ENCODE data around the gene ZNF385C. TPM values are rescaled to one million over a fixed set of nuclear protein-coding genes. Genes with fewer than 3 reads are reported as not detected.
A peak's percentile ranks its signal among the peaks of the same experiment; 100 is the strongest.

ZNF385C gene
- total RNA-seq, 1 donor from 2014 or later, result 0.16 TPM

DNA sequence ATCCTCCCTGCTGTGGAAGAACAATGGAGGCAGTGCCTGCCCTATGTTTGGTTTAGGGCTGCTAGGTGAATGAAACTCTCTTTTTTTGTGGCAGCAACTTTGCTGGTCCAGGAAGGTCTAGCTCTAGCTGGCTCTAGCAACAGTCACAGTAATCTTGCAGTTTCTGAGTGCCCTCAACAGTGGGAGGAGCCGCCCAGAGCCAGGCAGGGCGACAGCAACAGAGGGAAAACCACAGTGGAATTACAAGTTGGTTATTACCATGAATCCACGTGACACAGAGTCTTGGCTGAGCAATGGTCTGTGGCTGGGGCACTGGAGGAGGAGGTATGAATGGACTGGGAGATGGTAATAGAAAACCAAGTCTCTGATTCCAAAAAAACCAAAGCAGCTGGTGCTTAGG is 34.7 kb upstream of the ZNF385C start:
- Mint-ChIP-seq H3K9me3 (no peaks in the 10 kb centered on the region), H3K36me3 (ENCODE audit: low read depth) (peaks cover 37% of the 10 kb centered on the region), H3K4me1 (peaks cover 51% of the 10 kb centered on the region), H3K27me3 (no peaks in the 10 kb centered on the region), H3K27ac (peak overlapping the region; percentile 85), H3K4me3 (peak overlapping the region; percentile 49)
- intact Hi-C loops (cut with micrococcal nuclease), result no loop called here
- peak; percentile 71 for DNase-seq

DNA sequence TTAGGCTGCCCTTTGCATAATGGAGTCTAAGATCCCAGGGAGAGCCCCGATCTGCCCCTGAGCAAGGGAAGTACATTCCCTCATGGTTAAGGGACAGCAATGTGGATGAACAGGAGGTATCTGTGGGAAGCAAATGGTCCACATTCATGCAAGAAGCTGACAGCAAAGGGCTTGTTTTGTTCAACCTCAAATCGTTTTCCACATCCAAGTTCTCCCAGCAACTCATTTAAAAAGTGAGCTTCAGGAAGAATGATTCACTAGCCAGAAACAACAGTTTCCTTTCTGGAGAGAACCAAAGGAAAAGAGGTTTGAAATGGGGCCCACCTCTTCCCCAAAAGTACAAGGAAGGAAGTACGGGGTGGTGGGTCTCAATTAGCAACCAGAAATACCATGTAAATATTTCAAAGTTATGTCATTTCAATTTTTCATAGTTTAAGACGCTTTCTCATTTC is 33.7 kb upstream of the ZNF385C start:
- no peak for DNase-seq
- no peak overlapping the region for H3K27ac Mint-ChIP-seq
- H3K36me3 Mint-ChIP-seq (ENCODE audit: low read depth), result peaks cover 45% of the 10 kb centered on the region
- H3K9me3 Mint-ChIP-seq, result no peaks in the 10 kb centered on the region
- H3K27me3 Mint-ChIP-seq, result no peaks in the 10 kb centered on the region
- no peak overlapping the region for H3K4me3 Mint-ChIP-seq
- peaks cover 51% of the 10 kb centered on the region for H3K4me1 Mint-ChIP-seq
- intact Hi-C loops (cut with micrococcal nuclease), result no loop called here

DNA sequence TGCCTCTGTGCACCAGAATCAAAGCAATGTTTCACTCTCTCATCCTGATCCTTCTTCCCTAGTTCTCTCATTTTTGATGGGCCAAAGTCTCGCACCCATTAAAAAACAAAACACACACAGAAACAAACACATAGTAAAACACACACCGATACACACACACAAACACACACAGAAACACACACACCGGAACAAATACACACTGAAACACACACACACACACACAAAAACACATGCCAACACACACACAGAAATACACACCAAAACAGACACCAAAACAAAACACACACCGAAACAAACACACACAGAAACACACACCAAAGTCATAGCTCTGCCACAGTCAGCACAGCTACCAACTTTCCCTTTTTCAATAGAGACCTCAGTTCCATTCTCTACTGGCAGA is 33.0 kb upstream of the ZNF385C start:
- peaks cover 45% of the 10 kb centered on the region for H3K36me3 Mint-ChIP-seq (ENCODE audit: low read depth)
- H3K4me1 Mint-ChIP-seq, result peaks cover 46% of the 10 kb centered on the region
- no peak overlapping the region for H3K4me3 Mint-ChIP-seq
- no peaks in the 10 kb centered on the region for H3K9me3 Mint-ChIP-seq
- DNase-seq, result no peak
- H3K27ac Mint-ChIP-seq, result peak overlapping the region; percentile 79
- intact Hi-C loops (cut with micrococcal nuclease), result no loop called here
- no peaks in the 10 kb centered on the region for H3K27me3 Mint-ChIP-seq

DNA sequence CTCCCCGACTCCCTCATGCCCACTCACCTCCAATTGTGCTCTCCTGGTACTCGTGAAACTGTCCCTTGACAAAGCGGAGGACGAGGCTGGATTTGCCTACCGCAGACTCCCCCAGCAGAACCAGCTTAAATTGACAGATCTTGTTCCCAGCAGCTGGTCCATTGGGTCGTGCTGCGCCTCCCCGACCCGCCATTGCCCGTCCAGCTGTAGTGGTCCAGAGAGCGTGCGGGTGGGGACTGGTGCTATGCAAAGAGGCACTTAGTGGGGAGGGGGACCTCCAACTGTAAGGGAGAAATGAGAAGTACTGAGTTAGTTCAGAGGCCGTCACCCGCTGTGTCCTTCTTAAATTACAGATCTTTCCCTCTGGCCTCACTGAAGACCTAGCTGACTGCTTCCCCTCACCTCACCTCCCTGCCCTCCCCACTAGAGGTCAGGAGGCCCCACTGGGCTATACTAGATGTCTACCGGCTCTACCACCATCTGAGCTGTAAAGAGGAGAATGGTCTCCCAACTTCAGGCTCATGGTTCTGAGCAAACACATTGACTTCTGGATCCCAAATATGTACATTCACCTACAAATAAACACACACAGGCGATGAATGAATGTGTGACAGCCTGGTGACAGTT is 32.1 kb upstream of the ZNF385C start:
- Mint-ChIP-seq H3K27me3 (no peaks in the 10 kb centered on the region), H3K9me3 (no peaks in the 10 kb centered on the region), H3K27ac (peak overlapping the region; percentile 80), H3K4me3 (no peak overlapping the region), H3K4me1 (peaks cover 38% of the 10 kb centered on the region), H3K36me3 (ENCODE audit: low read depth) (peaks cover 50% of the 10 kb centered on the region)
- no peak for DNase-seq
- intact Hi-C loops (cut with micrococcal nuclease), result no loop called here

DNA sequence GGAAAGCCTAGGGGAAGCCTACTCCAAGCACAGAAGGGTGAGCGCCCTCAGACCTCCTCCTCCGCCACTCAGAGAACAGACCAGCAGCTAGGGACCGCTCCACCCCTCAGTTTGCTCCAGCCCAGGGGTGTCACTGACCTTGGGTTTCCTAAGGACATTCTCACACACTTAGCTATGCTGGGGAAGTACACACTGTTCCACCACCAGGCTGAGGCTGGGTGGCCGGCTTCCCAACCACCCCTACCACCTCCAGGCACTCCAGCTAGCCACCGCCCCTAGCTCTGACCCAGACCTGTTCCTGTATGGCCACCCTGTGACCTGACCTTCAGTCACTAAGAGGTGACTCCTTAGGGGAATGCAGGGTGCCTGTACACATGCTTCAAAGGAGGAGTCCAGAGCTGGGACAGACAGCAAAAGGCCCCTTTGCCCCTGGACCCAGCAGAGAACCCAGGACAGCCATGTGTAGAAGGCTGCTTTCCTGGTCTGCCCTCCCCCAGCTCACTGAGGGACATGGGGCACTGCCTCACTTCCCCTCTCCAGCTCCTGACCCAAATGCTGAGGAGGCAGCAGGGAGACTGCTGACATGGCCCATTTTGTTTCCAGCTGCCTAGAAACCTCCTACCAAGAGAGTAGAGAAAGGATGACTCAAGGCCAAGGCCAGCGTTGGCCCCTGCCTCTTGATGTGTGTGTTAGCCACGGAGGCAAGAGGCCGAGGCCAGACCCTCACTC is 31.0 kb upstream of the ZNF385C start:
- H3K27ac Mint-ChIP-seq, result no peak overlapping the region
- no peaks in the 10 kb centered on the region for H3K27me3 Mint-ChIP-seq
- no peaks in the 10 kb centered on the region for H3K9me3 Mint-ChIP-seq
- H3K36me3 Mint-ChIP-seq (ENCODE audit: low read depth), result peaks cover 55% of the 10 kb centered on the region
- intact Hi-C loops (cut with micrococcal nuclease), result no loop called here
- DNase-seq, result no peak
- no peak overlapping the region for H3K4me3 Mint-ChIP-seq
- H3K4me1 Mint-ChIP-seq, result peaks cover 32% of the 10 kb centered on the region

DNA sequence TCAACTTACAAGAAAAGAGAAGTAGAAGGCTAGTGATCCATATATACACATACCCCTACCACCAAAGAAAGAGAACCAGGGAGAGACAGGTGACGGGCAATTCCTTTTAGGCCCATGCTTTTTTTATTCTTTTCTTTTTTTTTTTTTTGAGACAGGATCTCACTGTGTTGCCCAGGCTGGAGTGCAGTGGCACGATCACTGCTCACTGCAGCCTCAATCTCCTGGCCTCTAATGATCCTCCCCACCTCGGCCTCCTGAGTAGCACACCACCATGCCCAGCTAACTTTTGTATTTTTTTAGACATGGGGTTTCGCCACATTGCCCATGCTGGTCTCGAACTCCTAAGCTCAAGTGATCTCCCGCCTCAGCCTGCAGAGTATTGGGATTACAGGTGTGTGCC is 29.1 kb upstream of the ZNF385C start:
- Mint-ChIP-seq H3K9me3 (no peaks in the 10 kb centered on the region), H3K36me3 (ENCODE audit: low read depth) (peaks cover 52% of the 10 kb centered on the region), H3K27me3 (no peaks in the 10 kb centered on the region), H3K4me3 (no peak overlapping the region), H3K4me1 (peaks cover 16% of the 10 kb centered on the region), H3K27ac (no peak overlapping the region)
- intact Hi-C loops (cut with micrococcal nuclease), result no loop called here
- no peak for DNase-seq

DNA sequence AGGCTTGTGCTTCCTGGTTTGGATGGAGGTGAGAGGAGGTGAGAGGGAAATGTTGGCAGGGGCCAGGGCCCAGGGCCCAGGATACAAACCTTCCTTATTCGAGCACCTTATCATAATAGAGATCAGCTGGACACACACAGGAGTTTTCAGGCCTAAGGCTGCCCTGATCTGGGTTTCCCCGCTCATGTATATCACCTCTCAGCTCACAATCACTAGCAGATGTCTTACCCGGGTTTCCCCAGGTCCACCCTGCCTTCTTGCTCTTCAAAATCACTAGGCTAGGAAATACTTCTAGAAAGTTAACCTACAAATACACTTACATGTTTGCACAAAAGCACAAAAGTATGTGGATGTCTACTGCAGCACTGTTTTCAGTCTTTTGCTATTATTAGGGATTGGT is 28.6 kb upstream of the ZNF385C start:
- intact Hi-C loops (cut with micrococcal nuclease), result no loop called here
- Mint-ChIP-seq H3K9me3 (no peaks in the 10 kb centered on the region), H3K4me3 (no peak overlapping the region), H3K36me3 (ENCODE audit: low read depth) (peaks cover 52% of the 10 kb centered on the region), H3K27ac (no peak overlapping the region), H3K27me3 (no peaks in the 10 kb centered on the region), H3K4me1 (peaks cover 12% of the 10 kb centered on the region)
- no peak for DNase-seq

DNA sequence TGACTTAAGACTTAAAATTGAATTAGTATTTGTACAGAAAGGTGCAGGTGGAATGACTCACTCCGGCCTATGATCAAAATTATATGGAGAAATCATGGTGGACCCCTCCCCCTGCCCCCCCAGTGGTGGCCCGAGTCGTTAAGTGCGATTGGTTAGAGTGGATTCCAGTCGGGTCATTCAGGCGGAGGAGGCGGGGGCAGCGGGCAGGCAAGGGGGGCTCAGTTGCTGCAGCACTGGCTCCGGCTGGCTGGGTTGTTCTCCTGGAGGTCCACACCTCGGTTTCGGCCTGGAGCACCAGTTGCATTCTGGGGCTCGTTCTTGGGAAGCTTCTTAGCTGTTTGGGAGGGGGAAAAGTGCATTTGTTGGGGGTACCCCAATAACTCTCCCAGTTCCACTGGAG is 27.3 kb upstream of the ZNF385C start:
- H3K27me3 Mint-ChIP-seq, result no peaks in the 10 kb centered on the region
- H3K4me1 Mint-ChIP-seq, result peaks cover 6% of the 10 kb centered on the region
- H3K36me3 Mint-ChIP-seq (ENCODE audit: low read depth), result peaks cover 49% of the 10 kb centered on the region

DNA sequence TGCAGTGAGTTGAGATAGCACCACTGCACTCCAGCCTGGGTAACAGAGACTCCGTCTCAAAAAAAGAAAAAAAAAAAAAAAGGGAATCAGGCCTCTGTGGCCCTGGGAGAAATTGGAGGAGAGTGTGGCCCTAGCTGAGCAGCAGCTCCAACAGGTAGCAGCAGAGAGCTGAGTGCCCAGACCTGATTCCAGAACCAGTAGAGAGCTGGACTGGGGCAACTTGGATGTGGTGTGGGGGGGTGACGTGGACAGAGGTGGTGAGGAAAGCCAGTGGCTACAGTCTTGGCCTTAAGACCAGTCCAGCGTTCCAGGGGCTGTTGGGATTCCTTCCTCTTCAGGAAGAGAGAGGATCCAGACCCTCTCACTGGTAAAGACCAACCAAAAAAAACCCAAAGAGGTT is 26.0 kb upstream of the ZNF385C start:
- intact Hi-C loops (cut with micrococcal nuclease), result no loop called here
- Mint-ChIP-seq H3K27me3 (no peaks in the 10 kb centered on the region), H3K27ac (no peak overlapping the region), H3K36me3 (ENCODE audit: low read depth) (peaks cover 41% of the 10 kb centered on the region), H3K9me3 (no peaks in the 10 kb centered on the region), H3K4me3 (no peak overlapping the region), H3K4me1 (peaks cover 12% of the 10 kb centered on the region)
- no peak for DNase-seq

More for the DNA sequence above, 27.3 kb upstream of the ZNF385C start:
- DNase-seq, result no peak
- H3K9me3 Mint-ChIP-seq, result no peaks in the 10 kb centered on the region
- no peak overlapping the region for H3K4me3 Mint-ChIP-seq
- no peak overlapping the region for H3K27ac Mint-ChIP-seq
- intact Hi-C loops (cut with micrococcal nuclease), result no loop called here

DNA sequence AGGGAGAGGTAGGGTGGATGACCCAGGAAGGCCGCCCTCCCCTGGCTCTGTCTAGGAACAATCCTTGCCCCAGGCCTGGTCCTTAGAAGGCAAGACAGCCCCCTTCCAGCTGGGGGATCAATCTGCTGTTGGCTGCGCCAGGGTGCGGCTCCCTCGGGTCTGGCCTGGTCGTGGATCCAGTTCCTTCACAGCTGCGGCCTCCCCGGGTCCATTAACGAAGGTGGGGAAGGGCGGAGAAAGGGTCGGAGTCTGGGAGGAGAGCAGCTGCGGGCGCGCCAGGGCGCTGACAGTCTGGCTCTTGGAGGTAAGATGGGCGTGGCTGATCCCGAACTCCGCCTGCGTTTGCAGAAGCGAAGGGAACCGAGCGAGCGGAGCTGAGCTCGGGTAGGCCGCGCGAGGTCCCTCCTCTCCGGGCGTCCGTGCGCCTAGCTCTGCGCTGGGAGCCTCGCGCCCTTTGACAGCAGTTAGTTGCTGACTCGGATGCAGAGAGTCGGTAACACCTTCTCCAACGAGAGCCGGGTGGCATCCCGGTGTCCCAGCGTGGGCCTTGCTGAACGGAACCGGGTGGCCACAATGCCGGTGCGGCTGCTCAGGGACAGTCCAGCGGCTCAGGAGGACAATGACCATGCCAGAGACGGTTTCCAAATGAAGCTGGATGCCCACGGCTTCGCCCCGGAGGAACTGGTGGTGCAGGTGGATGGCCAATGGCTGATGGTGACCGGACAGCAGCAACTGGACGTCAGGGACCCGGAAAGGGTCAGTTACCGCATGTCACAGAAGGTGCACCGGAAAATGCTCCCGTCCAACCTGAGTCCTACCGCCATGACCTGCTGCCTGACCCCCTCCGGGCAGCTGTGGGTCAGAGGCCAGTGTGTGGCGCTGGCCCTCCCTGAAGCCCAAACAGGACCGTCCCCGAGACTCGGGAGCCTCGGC is 24.4 kb upstream of the ZNF385C start, which contains the start of gene HSPB9:
Gene HSPB9, plus strand, starts transcription at position 434 of the 933 bp plus-strand sequence. Its CDS starts 47 bp downstream, at position 481.
- H3K27me3 Mint-ChIP-seq, result no peaks in the 10 kb centered on the region
- peaks cover 40% of the 10 kb centered on the region for H3K36me3 Mint-ChIP-seq (ENCODE audit: low read depth)
- H3K27ac Mint-ChIP-seq, result peak within 1 kb of the TSS; percentile 87
- peaks cover 19% of the 10 kb centered on the region for H3K4me1 Mint-ChIP-seq
- intact Hi-C loops (cut with micrococcal nuclease), result no loop called here
- H3K9me3 Mint-ChIP-seq, result no peaks in the 10 kb centered on the region
- no peak for DNase-seq
- peak within 1 kb of the TSS; percentile 76 for H3K4me3 Mint-ChIP-seq

DNA sequence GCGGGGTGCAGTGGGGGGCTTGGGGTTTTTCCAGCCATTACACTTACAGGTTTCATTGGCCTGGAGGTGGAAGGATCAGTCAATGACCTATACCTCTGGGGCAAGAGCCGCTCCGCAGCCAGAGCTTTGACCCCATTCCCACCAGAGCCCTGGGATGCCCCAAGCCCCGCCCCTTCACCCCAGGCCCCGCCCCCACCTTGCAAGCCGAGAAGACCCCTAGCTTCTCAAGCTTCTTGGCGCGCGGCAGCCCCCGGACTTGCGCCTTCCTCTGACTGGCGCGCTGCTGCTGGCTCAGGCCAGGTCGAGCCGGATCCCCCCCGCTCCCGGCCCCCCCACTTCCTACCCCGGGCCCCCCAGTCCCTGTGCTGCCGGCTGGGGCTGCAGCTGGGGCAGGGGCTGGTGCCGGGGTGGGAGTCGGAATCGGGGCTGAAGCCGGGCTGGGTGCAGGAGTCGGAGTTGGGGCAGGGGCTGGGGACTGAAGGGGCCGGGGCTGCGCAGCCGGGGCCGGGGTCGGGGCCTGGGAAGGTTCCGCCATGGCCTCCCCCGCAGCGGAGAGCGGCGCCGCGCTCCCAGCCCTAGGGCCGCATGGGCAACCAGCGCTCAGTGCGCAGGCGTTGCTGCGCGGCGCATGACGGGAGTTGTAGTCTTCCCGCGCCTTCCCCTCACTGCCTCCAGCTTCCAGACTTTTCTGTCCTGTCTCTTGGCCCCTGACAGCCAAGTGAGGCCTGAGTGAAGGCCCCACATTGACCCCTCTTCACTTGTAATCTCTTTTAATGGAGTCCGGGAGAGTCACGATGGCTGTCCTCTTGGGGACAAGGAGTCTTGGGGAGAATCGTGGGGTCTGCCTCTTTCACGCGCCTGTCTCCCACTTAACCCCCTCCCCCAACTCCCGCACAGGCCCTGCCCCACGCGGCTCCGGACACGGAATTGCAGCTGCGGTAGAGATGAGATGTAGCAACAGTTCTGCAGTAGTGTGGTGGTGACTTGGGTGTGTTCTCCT is 22.8 kb upstream of the ZNF385C start, which contains the start of gene KAT2A:
Gene KAT2A, minus strand, starts transcription at position 598 of the 1,000 bp plus-strand sequence. Its CDS starts 63 bp downstream, at position 535.
- peak; percentile 94 for DNase-seq
- Mint-ChIP-seq H3K36me3 (ENCODE audit: low read depth) (peaks cover 40% of the 10 kb centered on the region), H3K4me1 (peaks cover 25% of the 10 kb centered on the region), H3K27me3 (no peaks in the 10 kb centered on the region), H3K4me3 (peak within 1 kb of the TSS; percentile 76), H3K27ac (peak within 1 kb of the TSS; percentile 87), H3K9me3 (no peaks in the 10 kb centered on the region)
- intact Hi-C loops (cut with micrococcal nuclease), result loop anchor here (1.0 kb wide), 1 partner anchor 34 kb away; no protein-coding TSS in a partner anchor

DNA sequence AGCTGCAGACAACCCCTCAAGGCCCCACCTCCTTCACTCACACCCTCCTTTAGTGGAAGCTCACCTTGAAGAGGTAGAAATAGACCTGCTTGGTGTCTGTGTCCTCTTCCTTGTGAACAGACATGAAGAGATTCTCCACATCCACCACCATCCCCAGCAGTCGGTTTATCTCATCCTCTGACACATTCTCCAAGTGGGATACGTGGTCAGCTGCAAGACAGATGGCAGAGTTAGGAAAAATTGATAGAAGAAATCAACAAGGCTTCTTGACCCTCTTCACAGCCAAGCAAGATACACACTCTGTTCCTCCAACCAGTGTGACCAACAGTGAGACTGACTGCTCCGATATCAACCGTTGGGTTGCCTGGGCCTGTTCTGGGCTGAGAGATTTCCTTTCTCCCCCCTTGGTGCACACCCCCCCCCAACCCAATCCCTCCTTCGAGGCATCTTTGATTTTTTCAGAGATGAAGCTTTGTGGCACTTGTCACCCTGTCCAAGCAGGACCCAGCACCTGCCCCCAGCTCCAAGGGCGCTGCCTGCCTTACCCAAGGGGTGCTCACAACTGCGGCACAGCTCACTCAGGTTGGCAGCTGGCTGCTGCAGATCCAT is 22.0 kb upstream of the ZNF385C start:
- Mint-ChIP-seq H3K27ac (peak overlapping the region; percentile 27), H3K9me3 (no peaks in the 10 kb centered on the region), H3K36me3 (ENCODE audit: low read depth) (peaks cover 36% of the 10 kb centered on the region), H3K4me1 (peaks cover 25% of the 10 kb centered on the region), H3K4me3 (peak overlapping the region; percentile 76), H3K27me3 (no peaks in the 10 kb centered on the region)
- no peak for DNase-seq
- intact Hi-C loops (cut with micrococcal nuclease), result no loop called here

All from activated CD4-positive, alpha-beta T cell treated with anti-CD3 and anti-CD28 coated beads, Interleukin-2, amount 10 ng/mL, durations not matched to agents 24 days and 14 days (primary cell).